SK-N-MC (cell line): ENCODE measurements around the gene BACH2.

ENCODE experiments used
- EZH2 ChIP-seq: fragments of 200-600 bp; sonication (generic); IDR thresholded peaks from one replicate; pipeline ENCODE4 v1.6.1; 2017; ENCODE audit warnings: antibody characterized with exemption
- POLR2AphosphoS5 ChIP-seq: IDR thresholded peaks from 2 replicates; pipeline ENCODE4 v1.6.1; 2012; ENCODE audit warnings: mild to moderate bottlenecking, low read depth, low read length, borderline replicate concordance

DNA sequence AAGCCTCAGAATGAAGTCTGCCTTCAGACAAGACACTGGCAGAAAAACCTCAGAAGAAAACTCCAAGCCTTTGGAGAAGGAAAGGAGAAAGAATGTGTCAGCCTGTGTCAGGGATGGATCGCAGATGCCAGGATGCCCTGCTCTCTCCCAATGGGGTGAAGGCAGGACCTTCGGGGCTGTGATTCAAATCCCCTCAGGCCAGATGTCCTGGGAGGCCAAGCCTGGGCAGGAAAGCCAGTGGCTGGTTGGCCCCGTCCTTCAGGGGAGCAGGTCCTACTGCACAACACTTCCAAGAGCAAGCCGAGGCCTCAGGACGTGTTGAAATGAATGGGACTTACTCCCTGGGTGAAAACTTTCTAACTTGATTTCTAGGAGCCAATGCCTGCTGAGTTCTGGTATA, 365.9 kb downstream of the BACH2 start:
- TF ChIP-seq POLR2AphosphoS5: no peak
- TF ChIP-seq EZH2: no peak
